GM18873 (cell line): ENCODE measurements around the gene ATP6V0B.

ENCODE experiments used
- ATAC-seq: cut with Tn5 transposase; IDR thresholded peaks from one replicate; pipeline ENCODE4 v1.9.1; 2021; ENCODE audit warnings: mild to moderate bottlenecking, moderate library complexity, moderate number of reproducible peaks; ENCODE audit not compliant: unreplicated experiment, low FRiP score

Gene ATP6V0B

DNA sequence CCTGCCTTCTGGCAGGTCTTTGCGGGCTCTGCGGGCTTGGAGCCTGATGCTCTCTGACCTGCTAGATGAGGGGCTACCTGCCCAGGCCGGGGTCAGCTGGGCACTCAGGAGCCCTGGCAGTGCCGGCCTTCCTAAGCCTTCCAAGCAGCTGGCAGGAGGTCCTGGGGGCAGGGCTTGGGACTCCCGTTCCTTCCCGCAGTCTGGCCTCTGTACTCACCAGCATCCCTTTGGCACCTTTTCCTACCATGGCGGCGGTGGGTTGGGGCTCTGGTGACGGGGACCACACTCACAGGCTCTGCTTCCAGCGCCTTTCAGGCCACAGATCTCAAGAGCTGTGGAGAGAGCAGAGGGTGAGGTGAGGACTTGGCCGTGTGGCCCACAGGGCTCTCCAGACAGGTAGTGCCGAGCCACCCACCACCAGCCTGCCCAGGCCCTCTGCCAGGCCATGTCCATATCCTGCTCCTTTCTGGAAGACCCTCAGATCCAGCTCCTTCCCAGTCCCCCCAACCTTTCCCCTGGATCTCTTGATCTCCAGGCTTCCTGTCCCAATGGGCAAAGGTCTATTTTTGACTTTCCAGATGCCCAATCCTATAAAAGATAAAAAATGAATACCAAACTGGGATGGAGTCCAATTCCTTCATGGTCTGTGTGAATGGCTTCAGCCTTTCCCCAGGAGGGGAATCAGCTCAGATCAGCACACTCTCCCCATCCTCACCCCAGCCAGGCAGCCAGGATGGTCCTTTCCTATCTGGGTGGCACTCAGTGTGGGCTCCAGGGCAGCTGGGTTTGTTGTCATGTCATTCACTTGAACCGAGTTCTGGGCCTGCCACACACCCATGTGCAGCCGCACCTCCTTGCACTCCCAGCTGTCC is 49.5 kb downstream of the ATP6V0B start:
- no peak for ATAC-seq

GRCh38 chr1:44024903-44025525 is 50.3 kb downstream of the ATP6V0B start:
- ATAC-seq = no peak

DNA sequence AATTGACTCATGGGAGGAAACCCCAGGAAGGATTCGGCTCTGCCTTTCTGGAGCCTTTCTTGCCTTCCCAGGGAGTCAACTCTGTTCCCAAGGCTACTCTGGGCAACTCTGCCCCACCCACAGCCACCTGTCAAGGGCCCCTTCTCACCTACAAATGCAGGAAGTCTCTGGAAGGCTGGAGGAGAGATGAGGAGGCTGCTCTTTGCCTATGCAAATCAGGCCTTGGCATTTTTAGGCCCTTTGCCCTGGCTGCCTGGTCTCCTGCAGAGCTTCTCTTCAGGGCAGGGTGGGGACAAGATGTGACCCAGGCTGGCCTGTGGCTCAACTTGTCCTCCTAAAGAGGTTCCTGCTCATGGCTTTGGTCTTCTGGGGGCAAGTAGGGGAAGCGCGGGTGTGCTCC is 51.1 kb downstream of the ATP6V0B start:
- no peak for ATAC-seq

- ATAC-seq = no peak
Measured at GRCh38 chr1:44027320-44027719, 52.6 kb downstream of the ATP6V0B start.
